Type B pancreatic cell (in vitro differentiated cells): ENCODE measurements around the gene SPATA31E1. TPM values are rescaled to one million over a fixed set of nuclear protein-coding genes. Genes with fewer than 3 reads are reported as not detected.
"Not testable (repeated sequence)": the region's sequence is repeated elsewhere in the genome, so short reads cannot be mapped to it uniquely, and the experiment has no call there.

Experiments
- DNase-seq: peaks from one replicate; pipeline ENCODE4 v3.0.0; 2021; ENCODE audit warnings: mixed read lengths; ENCODE audit not compliant: unreplicated experiment; ENCODE audit errors: extremely low spot score
- H3K27ac Mint-ChIP-seq: 2 replicates; pipeline ENCODE4 v1.8.0; 2021; ENCODE audit warnings: mild to moderate bottlenecking, mixed read lengths
- H3K27me3 Mint-ChIP-seq: 2 replicates; pipeline ENCODE4 v1.8.0; 2021; ENCODE audit warnings: mixed read lengths
- H3K36me3 Mint-ChIP-seq: 2 replicates; pipeline ENCODE4 v1.8.0; 2021; ENCODE audit warnings: mixed read lengths
- H3K4me1 Mint-ChIP-seq: one replicate; pipeline ENCODE4 v1.8.0; 2021; ENCODE audit warnings: mixed read lengths; ENCODE audit not compliant: unreplicated experiment
- H3K4me3 Mint-ChIP-seq: 2 replicates; pipeline ENCODE4 v1.8.0; 2021; ENCODE audit warnings: mild to moderate bottlenecking, mixed read lengths
- H3K9me3 Mint-ChIP-seq: 2 replicates; pipeline ENCODE4 v1.8.0; 2021; ENCODE audit warnings: mixed read lengths
- CTCF ChIP-seq: fragments of 200-600 bp; sonication (generic); conservative IDR thresholded peaks from 2 replicates; pipeline ENCODE4 v1.5.0; 2021; ENCODE audit warnings: antibody characterized with exemption, mild to moderate bottlenecking
- total RNA-seq: library from RNA; stranded (reverse); gene quantifications from 2 replicates; pipeline ENCODE4 v1.2.1, GENCODE V29; 2021; ENCODE audit warnings: low replicate concordance

Gene SPATA31E1
- total RNA-seq, 1 donor from 2014 or later, result not detected

DNA sequence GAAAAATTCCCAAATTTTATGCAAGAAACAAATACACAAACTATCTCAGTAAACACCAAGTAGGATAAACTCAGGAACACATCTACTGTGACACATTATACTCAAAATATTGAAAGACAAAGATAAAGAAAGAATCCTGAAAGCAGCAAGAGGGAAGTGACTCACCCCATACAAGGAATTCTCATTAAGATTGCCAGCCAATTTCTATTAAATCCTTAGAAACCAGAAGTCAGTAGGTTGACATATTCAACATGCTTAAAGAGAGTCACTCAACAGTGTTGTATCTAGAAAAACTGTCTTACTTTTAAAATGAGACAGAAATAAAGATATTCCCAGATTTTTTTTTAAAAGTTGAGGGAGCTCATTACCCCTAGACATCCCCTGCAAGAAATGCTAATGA is 15.5 kb downstream of the SPATA31E1 start:
- Mint-ChIP-seq H3K27ac (no peak overlapping the region), H3K9me3 (peaks cover 5% of the 10 kb centered on the region), H3K4me1 (no peaks in the 10 kb centered on the region), H3K4me3 (no peak overlapping the region), H3K36me3 (no peaks in the 10 kb centered on the region), H3K27me3 (peaks cover 6% of the 10 kb centered on the region)
- no peak for DNase-seq
- no peak for TF ChIP-seq CTCF

DNA sequence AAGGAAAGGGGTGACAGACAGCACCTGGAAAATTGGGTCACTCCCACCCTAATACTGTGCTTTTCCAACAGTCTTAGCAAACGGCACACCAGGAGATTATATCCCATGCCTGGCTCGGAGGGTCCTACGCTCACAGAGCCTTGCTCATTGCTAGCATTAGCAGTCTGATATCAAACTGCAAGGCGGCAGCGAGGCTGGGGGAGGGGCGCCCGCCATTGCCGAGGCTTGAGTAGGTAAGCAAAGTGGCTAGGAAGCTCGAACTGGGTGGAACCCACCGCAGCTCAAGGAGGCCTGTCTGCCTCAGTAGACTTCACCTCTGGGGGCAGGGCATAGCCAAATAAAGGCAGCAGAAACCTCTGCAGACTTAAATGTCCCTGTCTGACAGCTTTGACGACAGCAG is 19.7 kb downstream of the SPATA31E1 start:
- H3K36me3 Mint-ChIP-seq, H3K4me3 Mint-ChIP-seq, H3K27ac Mint-ChIP-seq, H3K4me1 Mint-ChIP-seq, DNase-seq, H3K9me3 Mint-ChIP-seq: not testable (repeated sequence)
- peaks cover 13% of the 10 kb centered on the region for H3K27me3 Mint-ChIP-seq

GRCh38 chr9:87909310-87910041 is 26.8 kb downstream of the SPATA31E1 start:
- no peaks in the 10 kb centered on the region for H3K9me3 Mint-ChIP-seq
- TF ChIP-seq CTCF, result no peak
- no peak for DNase-seq
- H3K4me3 Mint-ChIP-seq, result no peak overlapping the region
- H3K36me3 Mint-ChIP-seq, result no peaks in the 10 kb centered on the region
- no peaks in the 10 kb centered on the region for H3K4me1 Mint-ChIP-seq
- H3K27ac Mint-ChIP-seq, result no peak overlapping the region
- no peaks in the 10 kb centered on the region for H3K27me3 Mint-ChIP-seq

GRCh38 chr9:87910821-87911220 is 28.1 kb downstream of the SPATA31E1 start:
- Mint-ChIP-seq H3K27ac (no peak overlapping the region), H3K36me3 (no peaks in the 10 kb centered on the region), H3K4me1 (no peaks in the 10 kb centered on the region), H3K4me3 (no peak overlapping the region), H3K27me3 (no peaks in the 10 kb centered on the region), H3K9me3 (no peaks in the 10 kb centered on the region)
- DNase-seq, result no peak
- no peak for TF ChIP-seq CTCF

DNA sequence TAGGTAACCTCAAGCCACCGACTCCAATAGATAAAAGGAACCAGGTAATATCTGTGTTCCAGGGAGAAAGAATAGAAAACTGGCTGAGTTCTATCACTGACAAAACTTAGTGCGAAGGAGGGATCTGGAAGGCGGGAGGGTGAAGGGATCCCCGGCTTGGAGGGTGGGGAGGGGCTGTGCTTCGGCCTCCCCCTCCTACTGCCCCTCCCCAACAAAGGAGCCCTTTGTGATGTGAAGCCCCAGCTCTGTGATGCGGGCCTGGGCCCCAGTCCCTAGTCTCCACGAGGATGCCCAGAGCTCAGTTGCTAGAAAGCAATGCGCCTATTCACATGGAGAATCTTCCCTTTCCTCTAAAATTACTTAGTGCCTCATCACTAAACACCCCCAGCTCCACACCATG is 35.0 kb downstream of the SPATA31E1 start, which contains the start of gene SPATA31C1:
TSS of gene SPATA31C1 (plus strand) at position 301 of the 400 bp plus-strand sequence.
- H3K36me3 Mint-ChIP-seq, H3K4me1 Mint-ChIP-seq, H3K27ac Mint-ChIP-seq, H3K4me3 Mint-ChIP-seq, H3K9me3 Mint-ChIP-seq, H3K27me3 Mint-ChIP-seq, DNase-seq: not testable (repeated sequence)

- H3K36me3 Mint-ChIP-seq, DNase-seq, H3K27ac Mint-ChIP-seq, H3K27me3 Mint-ChIP-seq, H3K4me1 Mint-ChIP-seq, H3K9me3 Mint-ChIP-seq, H3K4me3 Mint-ChIP-seq: not testable (repeated sequence)
Observed at GRCh38 chr9:87919013-87919412, 36.3 kb downstream of the SPATA31E1 start.

- H3K4me1 Mint-ChIP-seq, H3K9me3 Mint-ChIP-seq, H3K27me3 Mint-ChIP-seq, H3K36me3 Mint-ChIP-seq, DNase-seq, H3K27ac Mint-ChIP-seq, H3K4me3 Mint-ChIP-seq: not testable (repeated sequence)
Observed at GRCh38 chr9:87921561-87921960, 38.9 kb downstream of the SPATA31E1 start.

- not testable (repeated sequence) for H3K27me3 Mint-ChIP-seq, H3K27ac Mint-ChIP-seq, H3K9me3 Mint-ChIP-seq, H3K4me1 Mint-ChIP-seq, DNase-seq, H3K4me3 Mint-ChIP-seq, H3K36me3 Mint-ChIP-seq
Observed at GRCh38 chr9:87923012-87923411, 40.3 kb downstream of the SPATA31E1 start.

- not testable (repeated sequence) for H3K9me3 Mint-ChIP-seq, H3K4me3 Mint-ChIP-seq, H3K27me3 Mint-ChIP-seq, H3K27ac Mint-ChIP-seq, DNase-seq, H3K36me3 Mint-ChIP-seq, H3K4me1 Mint-ChIP-seq
Observed at GRCh38 chr9:87924851-87925250, 42.2 kb downstream of the SPATA31E1 start.

- not testable (repeated sequence) for H3K4me3 Mint-ChIP-seq, H3K27me3 Mint-ChIP-seq, H3K9me3 Mint-ChIP-seq, H3K36me3 Mint-ChIP-seq, DNase-seq, H3K27ac Mint-ChIP-seq, H3K4me1 Mint-ChIP-seq
Observed at GRCh38 chr9:87929152-87929551, 46.5 kb downstream of the SPATA31E1 start.

- not testable (repeated sequence) for H3K27ac Mint-ChIP-seq, H3K9me3 Mint-ChIP-seq, H3K4me3 Mint-ChIP-seq, H3K36me3 Mint-ChIP-seq, H3K4me1 Mint-ChIP-seq, DNase-seq, H3K27me3 Mint-ChIP-seq
Observed at GRCh38 chr9:87934444-87934843, 51.8 kb downstream of the SPATA31E1 start.
